Measurements from ENCODE around the gene MYT1.

DNA sequence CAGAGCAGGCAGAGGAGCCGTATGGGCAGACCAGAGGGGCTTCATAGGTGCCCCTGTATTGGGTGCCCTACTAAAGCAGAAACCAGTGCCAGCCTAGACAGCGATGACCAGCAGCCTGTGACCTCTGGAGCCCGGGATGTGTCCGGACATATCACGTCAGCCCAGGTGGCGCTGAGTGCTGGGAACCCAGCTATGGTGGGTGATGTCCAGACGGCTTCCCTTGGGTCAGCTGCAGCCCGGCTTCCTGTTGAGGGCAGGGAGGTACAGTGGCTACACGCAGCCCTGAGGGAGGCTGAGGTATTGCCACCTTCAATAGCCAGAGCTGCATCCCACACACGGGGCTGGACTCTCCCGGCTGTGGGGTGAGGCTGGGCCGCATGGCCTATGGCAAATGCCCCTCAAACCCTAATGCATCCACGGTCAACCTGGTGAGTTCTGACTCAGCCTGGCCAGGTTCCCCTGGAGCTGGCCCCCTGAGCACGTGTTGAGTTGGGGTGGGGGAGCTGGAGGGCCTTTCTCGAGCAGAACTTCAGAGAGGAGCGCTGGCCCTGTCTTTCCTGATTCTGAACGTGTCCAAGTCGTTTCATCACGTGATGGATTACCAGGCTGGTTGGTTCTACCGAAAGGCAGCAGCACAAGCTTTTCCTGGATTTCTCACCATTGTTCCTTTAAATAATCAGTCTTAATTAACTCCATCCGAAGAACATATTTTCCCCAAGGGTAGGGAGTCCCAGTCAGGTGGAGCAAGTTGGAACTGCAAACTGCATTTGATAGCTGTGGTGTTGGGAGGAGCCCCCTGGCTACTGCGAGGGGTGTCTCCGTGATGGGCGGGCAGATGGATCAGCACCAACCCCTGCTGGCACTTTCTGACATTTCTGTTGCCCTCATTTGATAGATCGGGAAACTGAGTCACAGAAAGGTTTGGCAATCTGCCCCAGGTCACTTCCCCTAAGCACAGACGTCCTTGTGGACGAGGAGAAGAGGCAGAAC is 7.1 kb upstream of the MYT1 start:
- TF ChIP-seq POLR2A (IDR thresholded peaks at IDR 0.05; ENCODE audit: low read depth, low read length) (no peak), POLR2AphosphoS5 (IDR thresholded peaks at IDR 0.05; ENCODE audit: low read depth, low read length) (no peak), SPI1 (IDR thresholded peaks at IDR 0.05; ENCODE audit: low read depth, low read length) (no peak), TAF1 (IDR thresholded peaks at IDR 0.05; ENCODE audit: low read depth, low read length) (no peak), POU2F2 (IDR thresholded peaks at IDR 0.05; ENCODE audit: low read depth, low read length) (no peak)
